ENCODE results near the gene C15orf62. TPM values are rescaled to one million over a fixed set of nuclear protein-coding genes. Genes with fewer than 3 reads are reported as not detected.
A peak's percentile ranks its signal among the peaks of the same experiment; 100 is the strongest.

C15orf62 gene
- total and polyA plus RNA-seq, 11 donors, result 0.06 to 1.1 (median 0.18) TPM; not detected in 3

DNA sequence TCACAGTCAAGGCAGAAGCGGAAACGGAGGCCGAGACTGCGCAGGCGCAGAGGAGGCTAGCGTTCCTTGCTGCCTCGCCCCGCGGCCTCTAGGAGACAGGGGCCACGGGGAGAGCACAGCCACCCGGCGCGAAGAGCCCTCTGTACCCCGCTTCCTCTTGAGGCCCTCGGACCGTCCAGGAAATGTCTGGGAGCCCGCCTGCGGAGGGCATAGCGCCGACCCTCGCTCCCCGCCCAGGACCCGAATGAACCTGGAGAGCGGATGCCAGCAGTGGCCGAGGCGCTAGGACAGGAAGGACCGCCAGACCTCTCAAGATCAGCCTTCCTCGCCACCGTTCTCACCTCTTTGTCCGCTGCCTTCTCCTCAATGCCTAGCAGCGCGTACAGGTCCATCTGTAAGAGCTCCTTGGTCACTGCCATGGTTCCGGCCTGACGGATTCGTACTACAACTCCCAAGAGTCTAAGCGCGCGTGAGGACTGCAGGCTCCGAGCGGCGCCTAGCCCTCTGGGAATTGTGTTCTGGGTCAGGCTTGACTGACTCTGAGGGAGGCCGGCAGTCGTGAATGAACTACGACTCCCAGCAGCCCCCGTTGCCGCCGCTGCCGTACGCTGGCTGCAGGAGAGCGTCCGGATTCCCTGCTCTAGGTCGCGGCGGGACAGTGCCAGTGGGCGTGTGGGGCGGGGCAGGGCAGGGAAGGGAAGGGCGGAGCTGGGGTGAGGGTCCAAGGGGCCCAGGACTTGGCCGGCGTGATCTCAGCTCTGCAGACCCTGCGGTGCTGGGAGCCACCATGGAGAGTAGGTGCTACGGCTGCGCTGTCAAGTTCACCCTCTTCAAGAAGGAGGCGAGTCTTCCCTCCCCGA lies 37.5 kb downstream of the C15orf62 start, which contains the start of the genes DNAJC17 and ZFYVE19:
Gene DNAJC17 (minus strand): TSS at position 446 of the 860 bp plus-strand sequence. CDS start 27 bp downstream, at position 419.
Gene ZFYVE19 (plus strand): TSS at position 62 of the 860 bp plus-strand sequence. CDS start 501 bp downstream, at position 563.
- intact Hi-C loops (cut with DNase I), result loop anchor here in 5 of 10 donors (1.0 to 5.0 kb wide), 5 partner anchors 40 to 87 kb away; partner anchors contain the start of genes RMDN3 (in 3 of the 5), C15orf62 (in 1 of the 5), GCHFR (in 1 of the 5) and VPS18 (in 1 of the 5)

DNA sequence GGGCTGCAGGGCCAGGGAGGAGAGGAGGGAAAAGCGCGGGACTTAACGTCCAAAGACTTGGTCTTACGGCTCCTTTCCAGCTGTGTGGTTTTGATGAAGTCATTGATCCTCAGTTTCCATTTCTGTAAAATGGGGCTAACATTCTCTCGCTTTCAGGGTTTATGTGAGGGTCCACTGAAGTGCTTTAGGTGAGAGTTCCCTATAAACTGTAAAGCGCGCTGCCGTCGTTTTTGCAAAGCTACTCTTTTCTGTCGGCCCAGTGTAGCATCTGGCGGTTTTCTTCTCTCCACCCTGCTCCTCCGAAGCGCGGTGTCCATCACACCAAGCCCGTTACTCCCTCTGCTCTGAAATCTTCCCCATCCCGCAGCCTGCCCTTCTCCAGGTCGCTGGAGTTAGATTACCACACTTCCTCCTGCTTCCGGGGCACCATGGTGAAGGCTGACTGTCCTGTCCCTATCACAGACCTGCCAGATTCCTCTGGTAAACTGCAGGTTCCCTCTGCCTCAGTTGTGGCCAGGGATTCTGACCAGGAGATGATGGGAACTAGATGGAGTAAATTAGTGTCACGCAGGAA lies 38.2 kb downstream of the C15orf62 start:
- Histone ChIP-seq H3K4me3 (peak overlapping the region; percentile 71 to 98 (median 87)), H3K36me3 (peaks cover 0 to 32% (median 16%) of the 10 kb centered on the region in 9 donors), H3K9me3 (no peaks in the 10 kb centered on the region), H3K27me3 (no peaks in the 10 kb centered on the region), H3K4me1 (peaks cover 0 to 36% (median 16%) of the 10 kb centered on the region in 12 donors), H3K27ac (peak overlapping the region in 10 of 12 donors; percentile 90 to 98 (median 96))
- ATAC-seq (no peak), DNase-seq (no peak)
- TF ChIP-seq, protein P1, sequence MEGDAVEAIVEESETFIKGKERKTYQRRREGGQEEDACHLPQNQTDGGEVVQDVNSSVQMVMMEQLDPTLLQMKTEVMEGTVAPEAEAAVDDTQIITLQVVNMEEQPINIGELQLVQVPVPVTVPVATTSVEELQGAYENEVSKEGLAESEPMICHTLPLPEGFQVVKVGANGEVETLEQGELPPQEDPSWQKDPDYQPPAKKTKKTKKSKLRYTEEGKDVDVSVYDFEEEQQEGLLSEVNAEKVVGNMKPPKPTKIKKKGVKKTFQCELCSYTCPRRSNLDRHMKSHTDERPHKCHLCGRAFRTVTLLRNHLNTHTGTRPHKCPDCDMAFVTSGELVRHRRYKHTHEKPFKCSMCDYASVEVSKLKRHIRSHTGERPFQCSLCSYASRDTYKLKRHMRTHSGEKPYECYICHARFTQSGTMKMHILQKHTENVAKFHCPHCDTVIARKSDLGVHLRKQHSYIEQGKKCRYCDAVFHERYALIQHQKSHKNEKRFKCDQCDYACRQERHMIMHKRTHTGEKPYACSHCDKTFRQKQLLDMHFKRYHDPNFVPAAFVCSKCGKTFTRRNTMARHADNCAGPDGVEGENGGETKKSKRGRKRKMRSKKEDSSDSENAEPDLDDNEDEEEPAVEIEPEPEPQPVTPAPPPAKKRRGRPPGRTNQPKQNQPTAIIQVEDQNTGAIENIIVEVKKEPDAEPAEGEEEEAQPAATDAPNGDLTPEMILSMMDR (IDR thresholded peaks at IDR 0.05), result no peak
- TF ChIP-seq POLR2A (IDR thresholded peaks at IDR 0.05), result no peak
- intact Hi-C loops (cut with DNase I), result loop anchor here in 5 of 10 donors (1.0 to 5.0 kb wide), 5 partner anchors 41 to 86 kb away; partner anchors contain the start of genes RMDN3 (in 3 of the 5), C15orf62 (in 1 of the 5), GCHFR (in 1 of the 5) and VPS18 (in 1 of the 5)
- 15 to 58% (median 18%) methylated on average over 19 of the region's 19 CpGs for WGBS, 4 donors

More for the DNA sequence above, 37.5 kb downstream of the C15orf62 start, which contains the start of the genes DNAJC17 and ZFYVE19:
- WGBS, 4 donors, result 0 to 1% (median 1%) methylated on average over 37 to 64 of the region's 64 CpGs
- peak; percentile 97 to 99 (median 98) for DNase-seq
- H3K9me3 ChIP-seq, result no peaks in the 10 kb centered on the region
- H3K4me3 ChIP-seq, result peak within 1 kb of the TSS; percentile 71 to 98 (median 87)
- H3K4me1 ChIP-seq, result peaks cover 0 to 40% (median 18%) of the 10 kb centered on the region in 12 donors
- peak; percentile 99 for ATAC-seq
- TF ChIP-seq POLR2A (IDR thresholded peaks at IDR 0.05), result peak in 1 of 2 donors; percentile 66
- TF ChIP-seq, protein P1 (IDR thresholded peaks at IDR 0.05), result peak in 3 of 12 donors; percentile 7 to 19 (median 10)
- peaks cover 0 to 26% (median 14%) of the 10 kb centered on the region in 9 donors for H3K36me3 ChIP-seq
- no peaks in the 10 kb centered on the region for H3K27me3 ChIP-seq
- peak within 1 kb of the TSS; percentile 87 to 98 (median 96) for H3K27ac ChIP-seq

DNA sequence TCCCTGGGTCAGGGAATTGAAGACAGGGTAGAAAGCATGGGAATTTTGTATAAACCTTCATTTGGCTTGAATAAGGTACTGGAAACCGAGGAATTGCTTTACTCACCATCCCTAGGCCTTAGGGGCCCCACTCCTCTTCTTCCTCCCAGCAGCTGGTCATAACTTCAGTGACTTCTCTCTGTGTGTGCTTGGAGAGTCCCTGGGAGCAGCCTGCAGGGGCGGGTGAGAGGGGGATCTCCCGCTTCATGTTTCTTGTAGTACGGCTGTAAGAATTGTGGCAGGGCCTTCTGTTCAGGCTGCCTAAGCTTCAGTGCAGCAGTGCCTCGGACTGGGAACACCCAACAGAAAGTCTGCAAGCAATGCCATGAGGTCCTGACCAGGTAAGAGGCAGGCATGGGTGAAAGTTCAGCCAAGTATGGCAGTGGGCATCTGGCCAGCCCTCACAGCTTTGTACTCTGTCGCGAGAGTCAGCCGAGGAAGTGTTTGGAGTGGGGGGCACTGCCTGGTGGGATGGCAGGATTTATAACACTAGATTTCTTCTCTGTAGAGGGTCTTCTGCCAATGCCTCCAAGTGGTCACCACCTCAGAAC lies 39.2 kb downstream of the C15orf62 start:
- intact Hi-C loops (cut with DNase I), result loop anchor here in 4 of 10 donors (5.0 kb wide), 3 partner anchors 42 to 52 kb away; partner anchors contain the start of genes RMDN3 (in 2 of the 4), C15orf62 (in 1 of the 4) and GCHFR (in 1 of the 4)
- peaks cover 0 to 31% (median 16%) of the 10 kb centered on the region in 12 donors for H3K4me1 ChIP-seq
- H3K9me3 ChIP-seq, result no peaks in the 10 kb centered on the region
- DNase-seq (no peak), ATAC-seq (no peak)
- no peak overlapping the region for H3K4me3 ChIP-seq
- H3K27me3 ChIP-seq, result no peaks in the 10 kb centered on the region
- no peak for TF ChIP-seq POLR2A (IDR thresholded peaks at IDR 0.05)
- TF ChIP-seq, protein P1 (IDR thresholded peaks at IDR 0.05), result no peak
- H3K36me3 ChIP-seq, result peaks cover 0 to 42% (median 26%) of the 10 kb centered on the region in 9 donors
- H3K27ac ChIP-seq, result no peak overlapping the region
- 72 to 86% (median 84%) methylated on average over 8 of the region's 8 CpGs for WGBS, 4 donors

Measured in heart left ventricle (tissue), 16 donors.